ENCODE results near the gene SPATA1.

The SPATA1 gene

DNA sequence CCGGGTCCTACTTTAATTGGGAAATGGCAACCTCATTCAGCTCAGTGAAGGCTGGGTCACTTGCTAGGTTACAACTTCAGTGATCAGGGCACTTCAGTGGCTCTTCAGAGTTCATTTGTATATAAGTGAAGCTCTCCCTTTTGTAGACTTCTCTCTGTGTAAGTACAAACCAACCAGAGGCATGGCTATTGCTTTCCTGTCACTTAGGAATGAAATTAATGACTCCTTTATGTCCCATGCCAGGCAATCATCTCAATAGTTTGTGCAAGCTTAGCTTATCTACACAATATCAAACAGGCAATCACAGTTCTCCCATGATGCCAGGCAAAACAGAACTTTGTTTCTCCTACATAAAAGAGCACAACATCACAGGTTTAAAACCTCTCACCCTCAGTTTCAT lies 90.8 kb downstream of the SPATA1 start:
- no peak for DNase-seq

DNA sequence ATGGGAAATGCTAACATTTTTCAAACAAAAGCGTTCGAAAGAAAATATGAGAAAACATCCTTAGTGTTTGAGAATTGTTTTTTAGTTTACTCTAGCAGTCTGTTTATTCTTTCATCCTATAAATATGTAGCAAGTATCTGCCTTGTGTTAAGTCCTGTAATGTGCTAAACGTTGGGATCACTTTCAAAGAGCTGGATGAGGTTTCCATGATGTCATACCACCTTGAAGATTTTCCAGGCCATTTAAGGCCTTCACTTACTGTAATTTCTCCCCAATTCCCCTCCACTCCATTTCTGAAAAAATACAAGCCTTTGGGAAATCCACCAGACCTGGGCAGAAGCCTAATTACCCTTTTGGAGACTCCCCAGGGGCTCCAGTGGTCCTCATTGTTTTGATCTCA lies 92.2 kb downstream of the SPATA1 start:
- no peak for DNase-seq

DNA sequence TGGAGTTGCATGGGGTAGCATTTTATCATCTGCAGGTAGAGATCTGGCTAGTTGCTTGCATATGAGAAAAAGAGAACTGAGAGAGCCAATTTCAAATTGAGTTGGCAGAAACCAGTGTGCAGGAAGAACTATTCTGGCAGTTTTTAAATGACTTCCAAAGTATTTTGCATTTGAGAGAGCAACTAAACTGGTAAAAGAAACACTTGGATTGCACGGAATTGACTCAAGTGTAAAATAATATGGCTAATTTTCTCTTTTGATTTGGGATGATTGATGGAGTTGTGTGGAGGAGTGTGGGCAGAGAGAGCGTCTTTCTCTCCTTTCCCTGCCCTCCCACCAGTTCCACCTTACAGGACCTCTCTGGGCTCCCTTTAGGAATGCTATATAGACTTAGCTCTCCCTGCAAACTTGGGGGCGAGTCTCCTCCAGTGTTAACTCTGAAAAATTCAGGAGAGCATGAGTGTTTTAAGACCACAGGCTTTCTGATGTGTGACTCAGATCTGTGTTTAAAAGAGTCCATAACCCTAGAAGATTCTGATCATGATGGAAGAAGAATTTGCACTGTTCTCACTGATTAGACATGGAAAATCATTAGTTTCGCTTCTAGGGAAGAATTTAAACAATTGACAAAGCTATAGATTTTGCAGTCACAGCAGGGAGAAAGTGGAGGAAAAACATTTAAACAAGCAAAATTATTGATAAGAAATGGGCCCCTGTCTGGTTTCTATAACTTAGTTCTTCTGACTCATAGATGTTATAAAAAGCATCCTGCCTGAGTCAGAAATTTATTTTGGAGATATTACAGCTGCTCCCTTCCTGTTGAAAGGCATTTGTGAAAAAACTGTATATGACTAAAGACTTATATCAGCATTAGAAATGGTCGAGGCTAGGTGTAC lies 92.9 kb downstream of the SPATA1 start:
- DNase-seq = no peak

DNA sequence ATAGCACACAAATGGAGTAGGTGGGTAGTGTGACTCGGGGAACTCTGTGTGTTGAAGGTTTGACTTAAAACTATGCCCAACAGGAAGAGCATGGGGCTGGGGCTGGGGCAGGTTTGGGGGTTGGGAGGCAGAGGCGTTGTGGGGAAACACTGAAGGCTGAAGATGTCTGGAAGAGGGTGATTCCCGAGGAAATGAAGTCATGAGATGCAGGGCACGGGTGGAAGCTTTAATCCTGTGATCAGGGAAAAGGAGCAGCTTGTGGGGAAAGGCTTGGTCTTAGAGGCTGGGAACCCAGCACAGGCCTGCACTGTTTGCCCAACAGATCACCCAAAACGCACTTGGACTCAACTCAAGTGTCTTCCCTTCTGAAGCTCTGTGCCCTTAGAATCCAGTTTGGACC lies 94.6 kb downstream of the SPATA1 start:
- DNase-seq = no peak

DNA sequence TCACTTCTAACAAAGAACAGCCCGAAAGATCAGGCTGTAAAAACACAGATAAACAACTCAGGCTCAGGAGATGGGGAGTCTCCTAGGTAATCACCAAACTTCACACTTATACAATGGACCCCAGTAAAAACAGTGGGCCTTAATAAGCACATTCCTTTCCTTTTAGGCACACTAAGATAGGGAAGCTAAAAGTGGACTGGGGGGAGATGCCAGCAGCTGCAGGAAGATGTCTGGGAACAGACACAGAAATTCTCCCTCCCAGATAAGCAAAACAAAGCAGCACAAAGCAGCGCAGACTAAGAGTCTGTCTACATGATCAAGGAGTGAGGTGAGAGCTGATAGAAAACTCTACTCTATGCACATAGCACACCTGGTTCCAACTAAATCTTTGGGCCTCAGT lies 97.0 kb downstream of the SPATA1 start:
- no peak for DNase-seq

DNA sequence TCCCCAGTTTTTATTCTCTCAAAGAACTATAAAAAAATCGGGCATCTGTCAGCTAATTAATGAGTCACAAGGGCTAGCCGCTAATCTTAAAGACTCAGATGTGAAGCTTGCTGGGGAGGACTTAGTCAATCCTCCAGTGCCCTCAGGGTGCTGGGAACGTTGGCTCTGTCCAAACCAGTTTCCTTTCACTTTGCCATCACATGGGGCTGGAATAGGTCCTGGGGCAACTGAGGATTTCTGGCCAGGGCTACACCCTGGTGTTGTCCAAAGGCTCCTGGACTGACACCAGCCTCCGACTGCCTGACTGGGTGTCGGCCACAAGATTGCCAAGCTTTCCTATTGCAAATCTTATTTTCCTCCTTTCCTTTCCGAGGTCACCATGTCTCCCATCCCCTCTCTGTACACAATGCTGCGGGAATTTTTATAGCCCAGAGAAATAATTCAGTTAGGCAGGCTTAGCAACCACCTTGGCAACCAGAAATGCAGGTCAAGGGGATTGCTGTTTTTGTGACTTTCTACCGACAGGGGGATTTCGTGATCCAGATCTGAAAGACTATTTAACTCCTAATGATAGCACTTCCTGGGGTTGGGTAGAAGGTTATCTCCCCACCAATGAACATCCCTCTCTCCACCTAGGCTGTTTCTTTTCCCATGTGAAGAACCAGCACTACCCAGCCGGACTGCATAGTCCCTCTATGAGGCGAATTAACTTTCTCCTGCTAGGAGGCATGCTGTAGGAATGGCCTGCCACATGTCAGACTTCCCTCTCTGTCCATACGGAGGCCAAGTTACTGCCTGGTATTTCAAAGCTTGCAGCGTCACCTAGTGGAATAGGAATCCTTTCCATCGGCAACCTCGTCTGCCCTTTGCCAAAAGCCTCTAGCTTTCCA lies 98.0 kb downstream of the SPATA1 start:
- no peak for DNase-seq

DNA sequence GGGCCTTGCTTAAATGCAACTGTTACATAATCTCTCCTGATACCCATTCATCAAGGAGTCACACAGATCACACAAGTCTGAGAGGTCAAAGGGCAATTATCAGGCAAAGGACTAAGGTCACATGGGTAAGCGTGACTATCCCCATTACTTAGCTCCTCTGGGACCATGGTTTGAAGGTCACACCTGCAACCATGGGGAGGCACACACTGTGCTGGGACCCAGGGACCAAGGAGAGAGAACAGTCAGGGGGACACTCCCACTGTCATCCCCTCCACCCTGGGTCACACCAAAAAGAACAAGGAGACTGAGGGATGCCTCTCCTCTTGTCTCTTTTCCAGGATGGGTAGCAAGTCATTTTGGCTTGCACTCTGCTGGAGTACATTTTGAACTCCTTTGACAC lies 99.0 kb downstream of the SPATA1 start:
- no peak for DNase-seq

DNA sequence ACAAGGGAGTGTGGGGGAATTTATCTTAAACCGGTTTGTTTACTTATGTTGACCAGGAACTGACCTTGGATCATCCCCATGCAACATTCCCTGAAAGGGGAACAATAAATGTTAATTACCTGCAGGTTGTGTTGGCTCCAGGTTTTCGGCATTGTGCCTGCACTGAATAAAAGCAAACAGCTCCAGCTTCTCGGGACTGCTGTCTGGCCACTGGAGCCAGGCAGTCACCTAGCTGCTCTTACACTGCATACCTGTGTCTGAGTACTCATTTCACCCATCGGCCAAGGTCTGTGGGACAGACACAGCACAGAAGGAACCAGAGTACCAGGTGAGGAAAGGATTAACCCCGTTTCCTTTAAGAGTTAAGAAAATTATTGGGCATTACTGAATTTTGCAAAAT lies 100.8 kb downstream of the SPATA1 start:
- DNase-seq = no peak

- DNase-seq = no peak
Observed at GRCh38 chr1:84611091-84611490, 104.9 kb downstream of the SPATA1 start.

- DNase-seq = no peak
Observed at GRCh38 chr1:84611796-84612195, 105.6 kb downstream of the SPATA1 start.

- DNase-seq = no peak
Observed at GRCh38 chr1:84613026-84613425, 106.8 kb downstream of the SPATA1 start.

GRCh38 chr1:84613887-84614286 lies 107.7 kb downstream of the SPATA1 start:
- no peak for DNase-seq

- no peak for DNase-seq
Observed at GRCh38 chr1:84615790-84616189, 109.6 kb downstream of the SPATA1 start.
